ENCODE measurements around the gene UFC1.

The UFC1 gene

GRCh38 chr1:161166669-161167548 lies 13.1 kb downstream of the UFC1 start:
- Mint-ChIP-seq H3K27ac (peak overlapping the region; percentile 97 to 99), H3K27me3 (no peaks in the 10 kb centered on the region), H3K36me3 (ENCODE audit: insufficient read depth) (peaks cover 37% of the 10 kb centered on the region), H3K4me1 (ENCODE audit: low read depth in 2 of 2) (peaks cover 36 to 54% of the 10 kb centered on the region in 2 donors), H3K9me3 (no peaks in the 10 kb centered on the region), H3K4me3 (peak overlapping the region; percentile 83 to 95)
- ATAC-seq (replicated peaks), result no peak
- DNase-seq, result no peak

GRCh38 chr1:161168906-161169305 lies 15.1 kb downstream of the UFC1 start:
- peak overlapping the region in 1 of 2 donors; percentile 74 for H3K27ac Mint-ChIP-seq
- H3K27me3 Mint-ChIP-seq, result no peaks in the 10 kb centered on the region
- peaks cover 55% of the 10 kb centered on the region for H3K36me3 Mint-ChIP-seq (ENCODE audit: insufficient read depth)
- H3K9me3 Mint-ChIP-seq, result no peaks in the 10 kb centered on the region
- DNase-seq (no peak), ATAC-seq (replicated peaks) (no peak)
- peaks cover 35 to 51% of the 10 kb centered on the region in 2 donors for H3K4me1 Mint-ChIP-seq (ENCODE audit: low read depth in 2 of 2)
- H3K4me3 Mint-ChIP-seq, result no peak overlapping the region

- Mint-ChIP-seq H3K27ac (peak overlapping the region; percentile 16 to 48), H3K9me3 (no peaks in the 10 kb centered on the region), H3K27me3 (no peaks in the 10 kb centered on the region), H3K36me3 (ENCODE audit: insufficient read depth) (peaks cover 54% of the 10 kb centered on the region), H3K4me1 (ENCODE audit: low read depth in 2 of 2) (peaks cover 43 to 58% of the 10 kb centered on the region in 2 donors), H3K4me3 (no peak overlapping the region)
- DNase-seq (no peak), ATAC-seq (replicated peaks) (no peak)
Observed at GRCh38 chr1:161171191-161171590, 17.4 kb downstream of the UFC1 start.

- no peaks in the 10 kb centered on the region for H3K27me3 Mint-ChIP-seq
- H3K27ac Mint-ChIP-seq, result peak overlapping the region in 1 of 2 donors; percentile 16
- H3K9me3 Mint-ChIP-seq, result no peaks in the 10 kb centered on the region
- peaks cover 48 to 58% of the 10 kb centered on the region in 2 donors for H3K4me1 Mint-ChIP-seq (ENCODE audit: low read depth in 2 of 2)
- no peak overlapping the region for H3K4me3 Mint-ChIP-seq
- ATAC-seq (replicated peaks), result no peak
- DNase-seq, result no peak
- peaks cover 51% of the 10 kb centered on the region for H3K36me3 Mint-ChIP-seq (ENCODE audit: insufficient read depth)
Observed at GRCh38 chr1:161171696-161172095, 17.9 kb downstream of the UFC1 start.

DNA sequence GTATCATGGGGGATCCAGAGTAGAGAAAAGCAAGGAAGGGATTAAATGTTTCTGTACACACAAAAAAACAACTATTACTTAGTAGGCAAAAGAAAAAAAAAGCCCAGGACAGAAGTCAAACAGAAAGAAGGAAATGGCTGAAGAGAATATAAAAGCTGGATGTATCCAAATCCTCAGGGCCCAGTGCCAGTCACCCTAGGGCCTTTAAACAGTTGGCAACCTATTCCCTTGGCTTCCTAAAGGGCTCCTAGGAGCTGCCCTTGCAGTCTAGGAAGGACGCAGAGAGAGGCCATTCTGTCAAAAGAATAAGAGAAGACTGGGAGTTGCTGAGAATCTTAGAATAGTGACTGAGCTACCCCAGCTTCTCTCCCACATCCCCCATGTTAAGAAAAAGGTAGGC lies 18.6 kb downstream of the UFC1 start:
- no peak for DNase-seq
- no peak for ATAC-seq (replicated peaks)
- no peaks in the 10 kb centered on the region for H3K27me3 Mint-ChIP-seq
- no peak overlapping the region for H3K4me3 Mint-ChIP-seq
- H3K4me1 Mint-ChIP-seq (ENCODE audit: low read depth in 2 of 2), result peaks cover 48 to 58% of the 10 kb centered on the region in 2 donors
- H3K36me3 Mint-ChIP-seq (ENCODE audit: insufficient read depth), result peaks cover 54% of the 10 kb centered on the region
- H3K27ac Mint-ChIP-seq, result peak overlapping the region; percentile 16 to 60
- no peaks in the 10 kb centered on the region for H3K9me3 Mint-ChIP-seq

- H3K27ac Mint-ChIP-seq, result peak overlapping the region in 1 of 2 donors; percentile 60
- peaks cover 55% of the 10 kb centered on the region for H3K36me3 Mint-ChIP-seq (ENCODE audit: insufficient read depth)
- no peaks in the 10 kb centered on the region for H3K9me3 Mint-ChIP-seq
- H3K27me3 Mint-ChIP-seq, result no peaks in the 10 kb centered on the region
- ATAC-seq (replicated peaks) (no peak), DNase-seq (no peak)
- H3K4me3 Mint-ChIP-seq, result peak overlapping the region in 1 of 2 donors; percentile 46
- H3K4me1 Mint-ChIP-seq (ENCODE audit: low read depth in 2 of 2), result peaks cover 49 to 60% of the 10 kb centered on the region in 2 donors
Observed at GRCh38 chr1:161172776-161173376, 19.1 kb downstream of the UFC1 start.

- H3K27me3 Mint-ChIP-seq, result no peaks in the 10 kb centered on the region
- H3K4me3 Mint-ChIP-seq, result no peak overlapping the region
- peaks cover 49 to 60% of the 10 kb centered on the region in 2 donors for H3K4me1 Mint-ChIP-seq (ENCODE audit: low read depth in 2 of 2)
- DNase-seq (no peak), ATAC-seq (replicated peaks) (no peak)
- H3K36me3 Mint-ChIP-seq (ENCODE audit: insufficient read depth), result peaks cover 52% of the 10 kb centered on the region
- H3K27ac Mint-ChIP-seq, result peak overlapping the region in 1 of 2 donors; percentile 89
- H3K9me3 Mint-ChIP-seq, result no peaks in the 10 kb centered on the region
Observed at GRCh38 chr1:161173711-161174110, 19.9 kb downstream of the UFC1 start.

GRCh38 chr1:161174911-161175310 lies 21.1 kb downstream of the UFC1 start:
- Mint-ChIP-seq H3K27me3 (no peaks in the 10 kb centered on the region), H3K4me1 (ENCODE audit: low read depth in 2 of 2) (peaks cover 49 to 60% of the 10 kb centered on the region in 2 donors), H3K27ac (peak overlapping the region in 1 of 2 donors; percentile 99), H3K9me3 (no peaks in the 10 kb centered on the region), H3K36me3 (ENCODE audit: insufficient read depth) (peaks cover 55% of the 10 kb centered on the region), H3K4me3 (peak overlapping the region; percentile 62 to 96)
- ATAC-seq (replicated peaks), result no peak
- no peak for DNase-seq

DNA sequence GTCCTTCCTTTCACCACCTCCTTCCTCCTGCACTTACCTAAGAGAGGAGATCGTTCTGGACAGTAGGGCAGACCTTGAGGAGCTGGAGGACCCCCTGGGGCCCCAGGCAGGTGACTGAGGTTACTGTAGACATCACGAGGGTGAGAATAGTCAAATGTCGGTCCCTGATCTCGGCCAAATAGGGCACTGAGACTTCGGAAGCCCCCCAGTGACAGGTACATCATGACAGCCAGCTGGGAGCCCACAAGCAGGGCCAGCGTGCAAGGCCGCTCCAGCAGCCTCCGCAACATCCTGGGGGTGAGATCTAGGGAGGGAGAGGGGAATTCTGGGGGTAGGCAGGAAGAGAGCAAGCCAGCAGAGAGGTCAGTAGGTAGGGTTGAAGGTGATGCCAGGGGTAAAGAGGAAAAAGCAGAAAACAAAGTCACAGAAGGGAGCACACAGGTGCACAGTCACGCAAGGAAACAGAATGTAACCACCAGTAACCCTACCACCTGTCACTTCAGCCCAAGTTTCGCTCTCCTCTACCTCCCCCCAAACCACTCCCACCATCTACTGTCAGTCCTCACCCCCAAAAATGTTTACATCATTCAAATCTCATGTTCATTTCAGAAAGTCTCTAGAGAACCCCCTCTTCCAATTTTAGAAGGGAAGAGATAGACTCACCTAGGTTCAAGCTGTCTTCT lies 22.1 kb downstream of the UFC1 start:
- Mint-ChIP-seq H3K4me3 (peak overlapping the region; percentile 96), H3K27ac (peak overlapping the region; percentile 97 to 99), H3K4me1 (ENCODE audit: low read depth in 2 of 2) (peaks cover 55 to 67% of the 10 kb centered on the region in 2 donors), H3K36me3 (ENCODE audit: insufficient read depth) (peaks cover 54% of the 10 kb centered on the region), H3K27me3 (no peaks in the 10 kb centered on the region), H3K9me3 (no peaks in the 10 kb centered on the region)
- DNase-seq (no peak), ATAC-seq (replicated peaks) (no peak)

DNA sequence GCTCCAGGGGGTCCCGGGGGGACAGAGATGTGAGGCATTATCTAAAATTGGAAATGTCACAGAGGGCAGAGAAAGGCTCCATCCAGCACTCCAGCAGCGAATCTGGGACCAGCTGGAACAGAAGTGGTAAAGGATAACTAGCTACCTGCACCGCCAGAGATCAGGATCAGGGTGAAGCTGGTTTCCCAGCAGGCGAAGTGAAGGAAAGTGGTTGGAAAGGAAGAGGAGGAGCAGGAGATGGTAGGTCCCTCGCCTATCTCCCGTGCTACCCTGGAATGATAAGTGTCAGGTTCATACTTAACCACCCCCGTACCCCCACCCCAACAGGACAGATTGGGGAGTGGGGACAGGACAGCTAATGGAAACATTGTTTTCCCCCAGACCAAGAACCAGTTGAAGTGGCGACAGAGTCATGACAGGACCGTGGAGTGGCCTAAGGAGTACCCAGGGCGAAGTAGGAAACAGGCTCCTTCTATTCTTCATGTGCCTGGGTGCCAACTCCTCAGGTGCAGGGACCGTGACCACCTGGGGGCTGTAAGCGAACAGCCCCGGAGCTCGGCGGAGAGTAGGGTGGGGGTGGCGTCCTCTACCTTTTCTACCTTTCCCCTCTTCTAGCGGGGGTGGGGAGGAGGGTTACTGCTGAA lies 22.8 kb downstream of the UFC1 start:
- no peak for ATAC-seq (replicated peaks)
- DNase-seq, result no peak
- Mint-ChIP-seq H3K9me3 (no peaks in the 10 kb centered on the region), H3K27ac (peak overlapping the region; percentile 97 to 99), H3K27me3 (no peaks in the 10 kb centered on the region), H3K4me3 (peak overlapping the region; percentile 96), H3K4me1 (ENCODE audit: low read depth in 2 of 2) (peaks cover 54 to 66% of the 10 kb centered on the region in 2 donors), H3K36me3 (ENCODE audit: insufficient read depth) (peaks cover 48% of the 10 kb centered on the region)

- Mint-ChIP-seq H3K4me1 (ENCODE audit: low read depth in 2 of 2) (peaks cover 59 to 71% of the 10 kb centered on the region in 2 donors), H3K27ac (peak within 1 kb of the TSS; percentile 97 to 99), H3K4me3 (peak within 1 kb of the TSS; percentile 96), H3K9me3 (no peaks in the 10 kb centered on the region), H3K36me3 (ENCODE audit: insufficient read depth) (peaks cover 41% of the 10 kb centered on the region), H3K27me3 (no peaks in the 10 kb centered on the region)
- peak; percentile 93 to 97 (median 97) for DNase-seq
- ATAC-seq (replicated peaks), result peak; percentile 88
Observed at GRCh38 chr1:161177112-161177935, 23.5 kb downstream of the UFC1 start, which contains the start of gene B4GALT3. Gene B4GALT3 (minus strand): TSS chr1:161177507. CDS start chr1:161176060, 1,447 bp downstream.

DNA sequence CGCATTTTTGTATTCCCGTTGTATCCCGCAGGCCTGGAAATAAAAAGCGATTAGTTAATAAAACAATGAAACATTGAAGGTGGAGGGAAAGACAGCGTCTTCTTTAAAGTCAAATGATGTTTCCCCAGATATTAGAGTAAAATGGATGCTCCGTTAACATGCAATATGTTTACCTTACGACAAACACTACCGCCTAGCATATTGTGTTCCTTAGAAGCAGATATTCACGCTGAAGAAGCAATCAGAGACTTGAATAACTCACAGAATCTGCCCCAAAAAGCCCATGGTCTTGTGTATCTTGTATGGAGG lies 24.1 kb downstream of the UFC1 start:
- no peaks in the 10 kb centered on the region for H3K27me3 Mint-ChIP-seq
- H3K4me3 Mint-ChIP-seq, result peak overlapping the region; percentile 96
- ATAC-seq (replicated peaks) (no peak), DNase-seq (no peak)
- peaks cover 36% of the 10 kb centered on the region for H3K36me3 Mint-ChIP-seq (ENCODE audit: insufficient read depth)
- H3K9me3 Mint-ChIP-seq, result no peaks in the 10 kb centered on the region
- peaks cover 62 to 69% of the 10 kb centered on the region in 2 donors for H3K4me1 Mint-ChIP-seq (ENCODE audit: low read depth in 2 of 2)
- peak overlapping the region; percentile 97 to 99 for H3K27ac Mint-ChIP-seq

Measured in effector memory CD8-positive, alpha-beta T cell (primary cell).